Measurements from ENCODE around the gene SHFL.

Gene SHFL

DNA sequence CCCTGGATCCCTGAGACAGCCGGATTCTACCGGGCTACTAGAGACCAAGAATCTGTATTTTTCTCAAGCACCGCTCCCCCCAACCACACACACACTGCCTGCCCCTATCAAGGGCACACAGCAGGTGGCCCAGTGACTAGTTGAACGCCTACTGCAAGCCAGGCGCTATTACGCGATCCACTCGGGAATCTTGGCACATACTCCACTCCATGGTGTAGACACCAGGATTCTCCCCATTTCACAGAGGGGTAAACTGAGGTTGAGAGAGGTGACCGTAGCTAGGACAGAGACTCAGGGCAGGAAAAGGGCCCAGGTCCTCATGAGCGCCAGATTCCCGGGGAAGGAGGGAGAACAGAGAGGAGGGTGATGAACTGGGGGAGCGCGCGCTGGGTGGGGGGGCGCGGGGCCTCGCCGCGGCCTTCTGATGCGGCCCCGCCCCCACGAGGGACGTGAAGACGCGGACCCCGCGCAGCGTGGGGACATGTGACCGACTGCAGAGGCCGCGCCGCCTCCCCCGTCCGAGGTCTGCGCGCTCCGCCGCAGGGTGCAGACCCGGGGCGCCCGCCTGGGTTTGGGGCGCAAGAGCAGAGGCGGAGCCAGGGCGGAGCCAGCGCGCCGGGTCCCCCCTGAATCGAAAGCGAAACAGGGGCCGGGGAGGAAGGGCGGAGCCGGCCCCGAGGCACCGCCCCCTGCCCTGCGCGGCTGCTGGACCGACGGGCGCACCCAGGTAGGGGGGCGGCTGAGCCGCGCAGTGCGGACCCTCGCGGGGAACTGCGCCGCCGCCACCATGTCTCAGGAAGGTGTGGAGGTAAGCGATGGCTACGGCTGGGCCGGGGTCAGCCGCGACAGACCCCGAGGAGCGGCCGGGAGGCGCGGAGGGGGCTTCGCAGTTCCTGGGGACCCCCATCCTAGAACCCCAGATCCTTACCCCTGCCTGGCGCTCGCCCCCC is at the start of gene SHFL:
Gene SHFL (plus strand): TSS at position 677 of the 950 bp plus-strand sequence. CDS start 111 bp downstream, at position 788.
- peak; percentile 17 for DNase-seq

DNA sequence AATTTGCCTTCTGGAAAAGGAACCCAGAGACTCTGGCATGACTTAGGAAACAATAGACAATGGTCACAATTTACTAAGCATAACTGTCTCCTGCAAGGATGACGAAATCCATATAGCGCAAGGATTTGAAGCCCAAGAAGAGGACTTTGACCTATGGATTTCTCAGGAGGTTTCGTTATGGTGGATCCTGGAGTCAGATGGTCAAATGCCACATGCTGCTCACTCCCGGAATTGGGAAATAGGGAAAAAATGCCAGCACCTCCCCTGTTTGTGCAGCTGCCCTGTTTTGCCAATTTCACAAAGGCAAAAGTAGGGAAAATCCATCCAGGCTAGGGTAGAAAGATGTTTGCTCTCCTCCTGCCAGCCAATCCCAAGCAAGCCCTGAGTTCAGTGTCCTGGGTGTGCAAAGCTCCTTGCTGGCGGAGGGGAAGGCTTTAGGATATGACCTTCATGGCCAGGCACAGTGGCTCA is 49.5 kb upstream of the SHFL start:
- no peak for DNase-seq

DNA sequence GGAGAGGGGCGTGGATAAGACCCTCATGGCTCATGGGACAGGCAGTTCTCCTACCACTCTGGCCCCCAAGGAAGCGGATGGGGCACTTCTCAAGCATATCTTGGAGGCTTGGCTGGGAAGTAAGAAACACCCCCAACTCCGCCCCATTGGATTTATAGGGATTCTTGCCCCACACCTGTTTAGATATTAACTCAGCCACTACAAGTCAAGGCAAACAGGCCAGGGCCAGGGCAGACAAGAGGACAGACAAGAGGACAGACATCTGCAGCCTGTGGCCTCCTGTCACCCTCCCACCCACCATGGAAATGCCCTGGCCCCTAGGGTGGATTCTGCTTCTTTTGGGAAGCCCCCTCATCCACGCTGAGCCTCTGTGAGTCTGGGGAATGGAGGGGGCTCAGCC is 48.8 kb upstream of the SHFL start:
- no peak for DNase-seq

DNA sequence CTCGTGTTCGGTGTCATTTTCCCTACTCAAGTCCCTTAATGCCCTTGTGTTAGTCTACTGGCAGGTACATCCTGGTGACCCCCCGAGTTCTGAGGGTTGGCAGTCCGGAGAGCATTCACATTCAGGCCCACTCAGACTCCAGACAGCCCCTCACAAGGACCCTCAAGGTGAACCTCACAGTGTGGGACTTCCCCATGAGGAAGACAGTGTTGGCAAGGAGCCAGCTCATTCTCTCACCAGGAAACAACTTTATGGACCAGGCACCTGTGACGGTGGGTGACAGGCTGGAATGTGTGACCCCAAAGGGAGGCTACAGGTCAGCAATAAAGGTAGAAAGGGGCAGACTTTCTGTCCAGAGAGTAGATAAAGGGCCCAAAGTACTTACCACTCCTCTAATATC is 48.3 kb upstream of the SHFL start:
- no peak for DNase-seq

DNA sequence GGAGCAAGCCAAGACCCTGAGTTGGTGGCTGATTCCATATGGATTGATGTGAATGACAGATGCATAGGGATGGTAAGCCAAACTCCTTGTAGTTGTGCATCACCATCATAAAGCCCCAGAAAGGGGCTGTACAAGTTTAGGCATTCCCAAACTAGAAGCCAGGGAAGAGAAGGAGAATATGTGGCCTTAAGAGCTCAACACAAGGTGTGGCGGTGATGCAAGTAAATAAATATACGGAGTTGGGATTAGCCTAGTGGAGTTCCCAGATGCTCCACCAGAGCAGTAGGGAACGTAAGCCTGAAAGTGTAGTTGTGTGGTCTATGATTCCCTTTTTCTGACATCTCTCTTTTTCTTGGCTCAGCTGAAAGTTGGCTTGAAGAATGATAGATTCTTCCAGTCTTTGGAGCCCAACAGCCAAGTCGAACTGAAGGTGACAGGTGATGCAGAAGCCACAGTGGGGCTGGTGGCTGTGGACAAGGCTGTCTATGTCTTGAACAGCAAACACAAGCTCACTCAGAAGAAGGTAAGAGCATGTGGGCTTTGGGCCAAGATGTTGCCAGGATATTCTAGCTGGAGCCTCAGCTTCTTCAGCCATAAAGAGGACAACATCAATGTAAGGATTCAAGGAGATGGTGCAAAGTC is 42.7 kb upstream of the SHFL start:
- no peak for DNase-seq

DNA sequence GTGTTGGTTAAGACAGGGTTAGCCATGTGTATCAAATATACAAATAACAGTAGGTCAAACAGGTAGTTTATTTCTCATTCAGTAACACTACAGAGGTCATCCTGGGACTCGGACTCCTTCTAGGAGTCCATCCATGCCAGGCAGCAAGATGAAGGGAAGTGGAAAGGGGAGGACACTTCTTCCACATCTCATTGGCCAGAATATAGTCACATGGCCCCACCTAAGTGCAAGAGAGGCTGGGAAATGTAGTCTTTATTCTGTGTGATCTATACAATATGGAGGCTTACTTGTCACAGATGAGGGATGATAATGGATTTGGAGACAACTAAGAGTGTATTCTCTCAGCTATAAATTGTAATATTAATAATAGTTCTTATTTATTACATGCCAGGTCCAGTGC is 41.7 kb upstream of the SHFL start:
- no peak for DNase-seq

DNA sequence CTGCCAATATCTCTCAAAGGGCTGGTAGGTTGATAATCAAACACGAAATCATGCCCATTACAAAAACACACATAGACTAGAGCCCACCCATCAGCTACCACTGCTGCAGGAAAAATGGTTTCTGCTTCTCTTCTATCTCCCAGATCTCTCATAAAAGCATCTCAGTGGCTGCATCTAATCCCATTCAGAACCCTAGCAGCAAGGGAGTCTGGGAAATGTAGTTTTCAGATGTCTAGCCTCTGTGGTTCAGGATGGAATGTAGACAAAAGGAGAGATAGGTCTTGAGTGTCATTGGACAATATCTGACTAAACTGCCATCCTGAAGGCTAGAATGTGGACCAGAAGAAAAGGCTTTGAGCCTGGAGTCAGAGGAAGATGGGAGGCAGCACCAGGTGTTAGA is 40.7 kb upstream of the SHFL start:
- DNase-seq: no peak

DNA sequence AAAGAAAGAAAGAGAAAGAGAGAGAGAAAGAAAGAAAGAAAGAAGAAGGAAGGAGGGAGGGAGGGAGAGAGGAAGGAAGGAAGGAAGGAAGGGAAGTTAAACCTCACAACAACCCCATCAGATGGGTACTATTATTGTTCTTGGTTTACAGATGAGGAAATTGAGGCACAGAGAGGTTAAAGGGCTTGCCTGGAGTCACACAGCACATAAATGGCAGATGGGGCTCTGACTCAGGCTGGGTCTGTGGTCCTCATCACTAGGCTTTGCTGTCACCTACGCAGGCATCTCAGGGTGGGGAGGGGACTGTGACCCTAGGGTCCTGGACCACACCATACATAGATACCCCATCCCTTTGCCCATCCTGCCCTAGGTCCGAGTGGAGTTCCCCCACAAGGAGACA is 36.5 kb upstream of the SHFL start:
- DNase-seq: no peak

DNA sequence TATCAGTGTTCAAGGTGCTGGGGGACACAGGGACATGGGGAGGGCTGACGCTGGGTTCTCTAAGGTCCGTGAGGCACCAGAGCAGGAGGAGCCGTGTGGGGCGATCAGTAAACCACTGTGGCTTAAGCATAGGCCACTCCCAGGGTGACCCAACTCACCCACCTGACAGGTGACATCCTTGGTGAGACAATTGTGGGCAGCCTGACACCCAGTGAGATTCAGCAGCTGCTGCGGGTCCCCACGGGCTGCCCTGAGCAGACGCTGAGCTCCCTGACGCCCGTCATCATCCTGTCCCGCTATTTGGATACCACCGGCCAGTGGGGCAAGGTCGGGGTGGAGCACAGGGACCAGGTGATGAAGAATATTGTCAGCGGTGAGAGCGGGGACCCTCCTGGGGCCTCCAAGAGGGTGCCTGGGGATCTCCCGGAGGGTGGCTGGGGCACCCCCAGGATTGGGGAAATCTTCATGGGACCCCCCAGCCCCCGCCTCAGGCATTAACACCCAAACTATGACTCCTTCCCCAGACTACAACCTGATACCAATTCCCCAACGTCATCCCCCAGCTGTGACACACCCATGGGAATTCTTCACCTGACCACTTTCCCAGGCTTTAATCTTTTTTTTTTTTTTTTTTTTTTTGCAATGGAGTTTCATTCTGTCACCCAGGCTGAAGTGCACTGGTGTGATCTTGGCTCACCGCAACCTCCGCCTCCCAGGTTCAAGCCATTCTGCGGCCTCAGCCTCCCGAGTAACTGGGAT is 33.3 kb upstream of the SHFL start:
- no peak for DNase-seq

DNA sequence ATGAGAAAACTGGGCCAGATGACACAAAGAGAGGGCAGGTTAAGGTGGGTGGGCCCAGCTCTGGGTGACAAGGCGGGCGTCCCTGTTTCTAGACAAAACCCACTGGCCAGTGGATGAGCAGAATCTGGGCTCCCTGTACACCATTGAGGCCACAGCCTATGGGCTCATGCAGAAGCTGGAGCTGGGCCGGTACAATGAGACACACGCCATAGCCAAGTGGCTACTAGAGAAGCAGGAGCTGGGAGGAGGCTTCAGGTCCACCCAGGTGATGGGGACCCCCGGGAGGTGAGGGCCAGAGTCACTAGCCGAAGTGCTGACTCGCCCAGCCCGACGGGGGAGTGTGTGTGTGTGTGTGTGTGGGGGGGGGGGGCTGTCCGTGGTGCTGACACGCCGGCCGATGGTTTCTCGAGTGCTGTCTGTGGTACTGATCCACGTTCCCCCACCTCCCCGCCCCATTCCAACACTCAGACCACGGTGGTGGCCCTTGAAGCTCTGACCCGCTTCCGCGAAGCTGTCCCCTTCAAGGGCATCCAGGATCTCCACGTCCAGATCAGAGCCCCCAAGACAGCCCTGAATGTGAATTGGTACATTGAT is 24.3 kb upstream of the SHFL start:
- no peak for DNase-seq

DNA sequence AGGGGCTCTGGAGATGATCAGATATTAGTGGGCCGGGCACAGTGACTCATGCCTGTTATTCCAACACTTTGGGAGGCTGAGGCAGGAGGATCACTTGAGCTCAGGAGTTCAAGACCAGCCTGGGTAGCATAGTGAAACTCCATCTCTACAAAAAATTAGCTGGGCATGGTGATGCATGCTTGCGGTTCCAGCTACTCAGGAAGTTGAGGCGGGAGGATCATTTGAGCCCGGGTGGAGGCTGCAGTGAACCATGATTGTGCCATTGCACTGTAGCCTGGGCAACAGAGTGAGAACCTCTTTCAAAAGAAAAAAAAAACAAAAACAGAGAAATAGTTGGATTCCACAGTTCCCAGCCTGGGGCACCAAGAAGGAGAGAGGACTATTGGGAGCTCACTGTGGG is 17.9 kb upstream of the SHFL start:
- DNase-seq: no peak

DNA sequence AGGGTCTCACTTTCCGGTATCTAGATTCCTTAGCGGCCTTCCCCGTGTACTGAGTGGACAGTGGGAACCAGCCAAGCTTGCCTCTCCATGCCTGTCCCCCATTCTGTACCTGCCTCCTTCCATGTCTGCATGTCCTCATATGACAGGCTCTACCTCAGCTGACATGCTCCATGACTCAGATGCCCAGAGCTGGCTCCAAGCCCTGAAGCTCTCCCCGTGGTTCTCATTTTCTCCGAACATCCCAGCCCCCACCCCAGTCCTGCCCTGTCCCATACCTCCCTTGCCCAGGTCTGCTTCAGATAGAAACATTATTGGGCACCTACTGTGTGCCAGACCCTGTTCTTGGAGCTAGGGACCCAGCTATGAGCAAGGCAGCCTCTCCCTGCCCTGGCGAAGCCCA is 17.1 kb upstream of the SHFL start:
- DNase-seq: no peak

DNA sequence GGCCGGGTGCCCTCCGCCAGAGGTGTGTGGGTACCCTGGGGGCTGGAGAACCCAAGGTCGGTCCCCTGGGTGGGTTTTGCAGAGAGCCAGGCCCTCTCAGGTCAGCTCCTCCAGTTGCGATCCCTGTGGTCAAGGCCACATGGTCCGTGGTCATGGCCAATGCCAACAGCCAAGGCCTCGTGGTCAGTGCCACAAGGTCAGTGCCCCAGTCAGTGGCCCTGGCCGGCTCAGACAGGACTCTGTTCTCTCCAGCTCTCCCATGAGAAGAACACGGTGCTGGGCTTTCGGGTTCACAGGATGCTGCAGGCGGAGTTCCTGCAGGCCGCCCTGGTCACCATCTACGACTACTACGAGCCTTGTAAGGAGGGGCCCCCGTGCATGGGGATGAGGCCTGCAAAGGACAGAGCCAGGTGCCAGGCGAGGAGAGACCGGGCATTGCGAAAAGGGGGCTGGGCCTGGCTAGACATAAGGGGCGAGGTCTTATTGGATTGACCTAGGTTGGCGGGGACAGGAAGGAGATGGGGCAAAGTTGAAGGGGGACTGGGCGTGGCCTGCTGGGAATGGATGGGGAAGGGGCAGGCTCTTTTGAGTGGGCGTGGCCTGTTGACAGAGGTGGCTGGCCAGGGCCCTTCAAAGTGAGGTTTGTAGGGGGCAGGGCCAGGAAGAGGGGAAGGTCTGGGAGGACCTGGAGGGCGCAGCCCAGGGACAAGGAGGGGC is 15.2 kb upstream of the SHFL start:
- no peak for DNase-seq

DNA sequence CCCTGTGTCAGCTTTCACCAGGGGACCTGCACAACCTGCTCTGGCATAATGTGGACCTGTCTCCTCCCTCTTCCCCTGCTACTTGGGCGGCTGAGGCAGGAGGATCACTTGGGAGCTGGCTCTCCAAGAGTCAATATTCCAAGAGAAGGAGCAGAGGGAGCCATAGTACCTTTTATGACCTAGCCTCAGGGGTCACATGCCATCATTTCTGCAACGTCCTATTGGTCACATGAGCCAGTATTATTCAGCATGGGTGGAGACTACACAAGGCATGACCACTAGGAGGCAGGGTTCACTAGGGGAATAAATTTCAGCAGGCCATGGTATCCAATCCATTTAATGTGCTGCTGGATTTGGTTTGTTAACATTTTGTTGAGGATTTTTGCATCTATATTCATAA is 12.0 kb upstream of the SHFL start:
- DNase-seq: peak; percentile 3

DNA sequence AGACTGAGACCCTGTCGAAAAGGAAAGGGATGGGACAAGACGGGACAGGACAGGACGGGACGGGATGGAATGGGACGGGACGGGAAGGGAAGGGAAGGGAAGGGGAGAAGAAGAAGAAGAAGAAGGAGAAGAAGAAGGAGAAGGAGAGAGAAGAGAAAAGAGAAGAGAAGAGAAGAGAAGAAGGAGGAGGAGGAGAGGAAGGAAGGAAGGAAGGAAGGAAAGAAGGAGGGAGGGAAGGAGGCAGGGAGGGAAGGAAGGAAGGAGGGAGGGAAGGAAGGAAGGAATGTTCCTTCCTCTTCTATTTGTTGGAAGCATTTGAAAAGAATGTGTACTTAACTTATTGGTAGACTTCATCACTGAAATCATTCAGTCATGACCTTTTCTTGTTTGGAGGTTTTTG is 9.6 kb upstream of the SHFL start:
- DNase-seq: no peak

DNA sequence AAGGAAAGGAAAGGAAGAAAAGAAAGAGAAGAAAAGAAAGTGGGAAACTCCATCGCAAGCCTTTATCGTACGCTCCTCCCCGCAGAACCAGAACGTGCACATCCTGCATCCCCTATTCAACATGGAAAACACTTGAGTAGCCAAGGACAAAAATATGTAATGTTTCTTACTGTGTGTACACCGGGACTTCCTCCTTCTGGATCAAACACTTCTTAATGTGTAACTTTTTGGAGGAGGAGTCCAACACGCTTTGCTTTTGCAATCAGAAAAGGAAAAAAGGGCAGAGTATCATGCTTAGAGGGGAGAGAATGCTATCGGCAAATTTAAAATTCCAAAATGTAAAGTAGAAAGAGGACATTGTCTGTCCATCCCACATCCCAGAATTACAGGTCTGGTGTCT is 7.8 kb upstream of the SHFL start:
- DNase-seq: no peak

DNA sequence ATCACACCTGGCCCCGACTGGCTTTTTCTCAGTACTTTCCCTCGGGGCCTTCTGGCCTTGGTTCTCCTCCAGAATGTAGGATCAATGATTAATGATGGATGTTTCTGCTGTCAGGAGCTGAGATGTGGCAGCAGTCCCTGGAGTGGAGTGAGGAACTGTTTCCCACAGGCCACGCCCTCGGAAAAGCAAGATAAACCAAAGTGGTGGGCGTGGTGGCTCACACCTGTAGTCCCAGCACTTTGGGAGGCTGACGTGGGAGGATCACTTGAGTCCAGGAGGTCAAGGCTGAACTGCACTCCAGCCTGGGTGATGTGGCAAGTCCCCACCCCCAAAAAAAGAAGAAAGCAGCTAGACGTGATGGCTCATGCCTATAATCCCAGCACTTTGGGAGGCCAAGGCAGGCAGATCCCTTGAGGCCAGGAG is 7.1 kb upstream of the SHFL start:
- no peak for DNase-seq

DNA sequence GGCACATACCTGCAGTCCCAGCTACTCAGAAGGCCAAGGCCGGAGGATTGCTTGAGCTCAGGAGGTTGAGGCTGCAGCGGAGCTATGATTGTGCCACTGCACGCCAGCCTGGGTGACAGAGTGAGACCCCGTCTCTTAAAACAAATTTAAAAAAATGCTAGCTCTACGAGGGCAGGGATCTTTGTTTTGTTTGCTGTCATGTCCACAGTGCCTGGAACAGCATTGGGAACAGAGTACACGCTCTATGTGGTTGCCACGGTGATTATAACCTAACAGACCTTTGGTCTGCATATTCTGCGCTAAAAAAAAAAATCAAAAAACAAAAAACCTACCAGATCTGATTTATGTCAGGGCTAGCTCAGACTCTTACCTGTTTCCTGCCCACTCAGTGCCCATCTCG is 2.2 kb upstream of the SHFL start:
- no peak for DNase-seq

DNA sequence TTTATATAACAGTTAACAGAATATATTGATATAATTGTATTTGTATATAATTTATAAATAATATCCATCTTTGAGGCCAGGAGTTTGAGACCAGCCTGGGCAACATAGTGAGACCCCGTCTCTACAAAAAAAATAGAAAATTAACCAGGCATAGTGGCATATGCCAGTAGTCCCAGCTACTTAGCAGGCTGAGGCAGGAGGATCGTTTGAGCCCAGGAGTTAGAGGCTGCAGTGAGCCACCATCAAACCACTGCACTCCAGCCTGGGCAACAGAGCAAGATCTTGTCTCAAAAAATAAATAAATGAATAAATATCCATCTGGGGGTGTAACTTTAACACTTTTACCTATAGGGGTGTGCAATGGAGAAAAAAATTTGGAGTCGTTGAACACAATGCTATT is 1.3 kb upstream of the SHFL start:
- DNase-seq: no peak

DNA sequence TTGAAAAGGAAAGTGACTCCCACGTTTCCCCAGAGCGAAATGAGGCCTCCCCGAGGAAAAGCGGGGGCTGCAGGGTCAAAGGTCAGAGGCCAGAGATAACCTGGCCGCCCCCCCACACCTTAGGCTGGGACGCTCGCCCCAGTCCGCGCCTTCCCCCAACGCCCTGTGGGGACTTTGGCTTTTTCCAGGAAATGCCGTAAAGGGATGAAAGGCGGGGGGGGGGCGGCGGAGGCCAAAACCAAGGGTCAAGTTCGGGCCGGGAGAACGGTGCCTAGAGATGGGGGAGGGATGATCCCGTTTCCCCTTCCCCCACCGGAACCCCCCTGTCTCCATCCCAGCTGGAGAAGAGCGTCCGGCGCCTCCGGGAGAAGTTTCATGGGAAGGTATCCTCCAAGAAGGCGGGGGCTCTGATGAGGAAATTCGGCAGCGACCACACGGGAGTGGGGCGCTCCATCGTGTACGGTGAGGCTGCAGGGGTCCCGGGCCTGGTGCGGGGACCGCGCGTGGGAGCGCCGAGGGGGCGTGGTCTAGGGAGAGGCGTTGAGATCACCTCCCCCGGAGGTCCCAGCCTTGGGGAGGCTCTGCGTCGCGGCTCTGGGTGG is 575 bp downstream of the SHFL start:
- DNase-seq: no peak

DNA sequence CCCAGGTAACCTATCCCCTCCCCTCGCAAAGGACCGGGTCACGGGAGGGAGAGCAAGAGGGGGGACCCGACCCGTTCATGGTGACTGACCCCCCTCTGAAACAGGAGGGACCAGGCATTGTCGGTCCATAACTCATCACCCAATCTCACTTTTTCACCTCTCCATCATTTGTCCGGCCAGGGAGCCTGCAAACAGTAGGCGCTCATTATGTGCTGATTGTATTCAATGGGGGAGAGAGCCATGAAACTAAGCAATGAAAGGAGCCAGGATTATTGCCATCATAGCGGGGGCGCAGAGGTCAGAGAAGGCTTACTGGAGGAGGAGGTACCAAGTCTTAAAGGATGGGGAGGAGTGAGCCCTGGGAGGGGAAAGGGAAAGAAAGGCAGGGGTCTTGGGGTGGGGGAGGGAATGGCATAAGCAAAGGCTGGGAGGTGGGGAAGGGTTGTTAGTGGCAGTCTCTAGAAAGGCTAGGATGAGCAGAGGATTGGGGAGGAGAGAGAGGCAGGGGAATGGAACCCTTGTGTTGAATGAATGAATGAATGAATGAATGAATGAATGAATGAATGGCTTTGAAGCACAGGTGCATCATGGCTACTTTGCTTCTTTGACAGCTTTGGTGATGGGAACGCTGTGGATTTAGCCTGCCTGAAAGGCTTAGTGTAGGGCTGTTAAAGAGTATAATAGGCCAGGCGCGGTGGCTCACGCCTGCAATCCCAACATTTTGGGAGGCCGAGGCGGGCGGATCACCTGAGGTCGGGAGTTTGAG is 1.4 kb downstream of the SHFL start:
- no peak for DNase-seq
